GM19193 (cell line): ENCODE measurements around the gene OR2A5.

Experiments used
- POLR2A ChIP-seq: IDR thresholded peaks from 4 replicates; pipeline ENCODE4 v1.6.1; 2011; ENCODE audit not compliant: insufficient read depth, insufficient read length; ENCODE audit errors: extremely low read depth

Gene OR2A5, protein sequence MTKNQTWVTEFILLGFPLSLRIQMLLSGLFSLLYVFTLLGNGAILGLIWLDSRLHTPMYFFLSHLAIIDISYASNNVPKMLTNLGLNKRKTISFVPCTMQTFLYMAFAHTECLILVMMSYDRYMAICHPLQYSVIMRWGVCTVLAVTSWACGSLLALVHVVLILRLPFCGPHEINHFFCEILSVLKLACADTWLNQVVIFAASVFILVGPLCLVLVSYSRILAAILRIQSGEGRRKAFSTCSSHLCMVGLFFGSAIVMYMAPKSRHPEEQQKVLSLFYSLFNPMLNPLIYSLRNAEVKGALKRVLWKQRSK

DNA sequence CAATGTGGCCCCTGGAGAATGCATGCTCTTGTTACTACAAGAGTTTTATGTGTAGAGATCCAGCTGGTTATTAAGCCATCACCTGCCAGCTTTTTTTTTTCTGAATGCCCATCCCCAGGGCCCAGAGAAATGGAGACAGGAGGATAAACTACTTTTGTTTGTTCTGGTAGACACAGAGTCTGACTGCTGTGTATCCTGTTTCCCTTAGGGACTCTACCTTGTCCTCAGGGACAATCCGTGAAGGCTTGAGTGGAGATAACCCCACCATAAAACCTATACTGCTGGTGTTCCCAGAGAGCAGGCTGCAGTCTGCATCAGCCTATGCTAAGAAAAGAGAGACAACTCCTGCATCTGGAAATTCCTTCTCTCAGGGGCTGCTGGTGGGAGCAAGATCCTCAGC lies at the start of gene OR2A5:
Gene OR2A5 (plus strand): TSS at position 301 of the 400 bp plus-strand sequence. CDS start 1,454 bp downstream, outside the sequence.
- no peak for TF ChIP-seq POLR2A

GRCh38 chr7:144000020-144000419 lies 48.7 kb upstream of the OR2A5 start, which contains the start of gene OR6B1:
OR6B1 (plus strand) TSS chr7:144000320; CDS start chr7:144003997, 3,677 bp downstream.
- no peak for TF ChIP-seq POLR2A

DNA sequence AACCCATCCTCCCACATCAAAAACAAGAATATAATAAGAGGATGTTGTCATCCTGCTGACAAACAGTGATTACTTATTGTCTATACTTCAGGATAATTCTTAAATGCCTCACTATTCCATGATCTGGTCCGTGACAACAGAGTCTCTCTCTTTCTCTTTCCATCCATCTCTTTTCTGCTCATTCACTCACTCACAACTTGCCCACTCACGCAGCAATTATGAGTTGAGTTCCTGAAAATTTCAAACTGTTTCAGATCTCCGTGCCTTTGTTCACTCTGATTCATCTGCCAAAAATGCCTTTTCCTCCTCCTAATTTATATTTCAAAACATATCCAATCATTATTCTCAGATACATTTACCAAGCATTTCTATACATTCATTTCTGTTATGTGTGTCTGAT lies 47.2 kb upstream of the OR2A5 start:
- no peak for TF ChIP-seq POLR2A

GRCh38 chr7:144004703-144005102 lies 44.0 kb upstream of the OR2A5 start:
- TF ChIP-seq POLR2A, result no peak

DNA sequence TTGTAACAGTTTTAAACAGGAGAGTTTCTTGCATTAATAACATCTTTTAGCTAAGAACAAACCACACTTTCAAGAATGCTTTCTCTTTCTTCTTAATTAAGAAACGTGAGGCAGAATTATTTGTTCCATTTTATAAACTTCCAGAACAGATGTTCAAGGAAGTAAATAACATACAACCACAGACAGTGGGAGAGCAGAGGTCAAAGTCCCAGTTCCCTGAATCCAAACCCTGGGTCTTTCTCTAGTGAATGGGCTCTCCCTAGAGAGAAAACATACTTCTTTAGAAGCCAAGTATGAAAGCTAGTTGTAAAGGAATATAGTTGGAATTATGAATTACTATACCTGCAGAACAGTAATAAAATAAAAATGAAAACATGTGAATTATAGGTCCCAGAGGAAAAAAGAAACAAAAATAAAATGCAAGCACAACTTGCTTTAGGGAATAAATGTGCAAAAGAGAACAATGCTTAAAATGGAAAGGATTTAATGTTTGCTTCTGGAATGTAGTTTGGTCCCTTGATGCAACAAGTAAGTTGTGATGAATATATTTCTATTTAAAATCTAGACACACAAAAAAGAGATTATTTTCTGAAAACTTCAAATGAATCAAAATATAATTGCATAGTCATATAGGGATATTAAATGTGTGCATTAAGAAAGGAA lies 42.6 kb upstream of the OR2A5 start:
- no peak for TF ChIP-seq POLR2A

DNA sequence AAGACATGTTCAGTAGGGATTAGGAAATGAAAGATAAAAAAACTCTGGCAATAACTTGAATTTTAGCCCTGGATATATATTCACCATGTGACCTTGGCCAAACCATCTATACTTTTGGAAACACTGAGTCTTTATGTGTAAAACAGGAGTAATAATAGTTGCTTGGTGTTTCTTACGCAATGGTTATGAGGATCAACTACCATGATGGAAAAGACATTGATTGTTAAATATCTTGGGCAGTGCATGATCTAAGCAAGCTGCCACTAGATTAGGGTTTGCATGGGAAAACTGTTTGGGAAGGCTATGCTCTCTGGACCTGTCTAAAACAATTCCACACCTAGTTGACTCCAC lies 42.1 kb upstream of the OR2A5 start:
- TF ChIP-seq POLR2A, result no peak

GRCh38 chr7:144009361-144009760 lies 39.4 kb upstream of the OR2A5 start:
- no peak for TF ChIP-seq POLR2A

DNA sequence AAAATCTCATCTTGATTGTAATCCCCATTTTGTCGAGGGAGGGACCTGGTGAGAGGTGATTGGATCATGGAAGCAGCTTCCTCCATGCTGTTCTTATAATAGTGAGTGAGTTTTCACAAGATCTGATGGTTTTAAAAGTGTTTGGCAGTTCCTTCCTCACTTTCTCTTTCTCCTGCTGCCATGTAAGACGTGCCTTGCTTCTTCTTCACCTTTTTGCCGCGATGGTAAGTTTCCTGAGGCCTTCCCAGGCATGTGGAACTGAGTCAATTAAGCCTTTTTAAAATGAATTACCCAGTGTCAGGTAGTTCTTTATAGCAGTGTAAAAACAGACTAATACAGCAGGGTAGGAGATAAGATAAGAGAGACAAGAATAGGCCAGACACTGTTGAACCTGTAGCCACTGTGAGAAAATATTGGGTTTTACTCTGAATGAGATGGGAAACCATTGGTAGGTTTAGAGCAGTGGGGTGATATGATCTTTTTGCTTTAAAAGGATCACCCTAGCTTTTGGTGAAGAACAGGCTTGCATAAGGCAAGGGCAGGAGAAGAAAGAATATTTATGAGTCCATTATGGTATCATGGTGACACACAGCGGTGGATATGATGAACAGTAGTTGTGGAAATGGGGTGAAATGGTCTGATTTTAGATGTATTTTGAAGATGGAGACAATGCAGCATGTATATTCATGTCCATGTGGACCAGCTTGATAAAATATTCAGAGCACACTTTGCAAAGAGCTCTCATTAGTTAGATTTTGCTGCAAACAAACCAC lies 37.1 kb upstream of the OR2A5 start:
- no peak for TF ChIP-seq POLR2A

- TF ChIP-seq POLR2A, result no peak
Measured at GRCh38 chr7:144018065-144018464, 30.7 kb upstream of the OR2A5 start.

DNA sequence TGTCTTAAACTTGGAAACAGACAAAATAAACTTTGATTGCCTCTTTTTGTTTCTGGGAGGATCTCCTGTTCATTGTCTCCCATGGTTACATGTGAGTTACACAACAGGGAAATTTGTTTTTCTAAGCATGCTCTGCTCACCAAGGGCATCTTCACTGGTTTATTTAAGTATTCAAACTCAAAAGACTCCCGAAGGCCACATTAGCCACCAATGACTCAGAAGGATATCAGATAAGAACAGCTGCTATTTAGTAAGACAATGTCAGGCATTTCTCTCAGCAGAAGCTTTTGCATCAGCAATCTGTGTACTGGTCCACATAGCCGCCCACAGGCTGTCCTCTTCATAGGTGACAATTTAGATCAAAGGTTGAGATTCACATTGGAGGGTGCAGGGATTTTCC lies 29.3 kb upstream of the OR2A5 start:
- no peak for TF ChIP-seq POLR2A

DNA sequence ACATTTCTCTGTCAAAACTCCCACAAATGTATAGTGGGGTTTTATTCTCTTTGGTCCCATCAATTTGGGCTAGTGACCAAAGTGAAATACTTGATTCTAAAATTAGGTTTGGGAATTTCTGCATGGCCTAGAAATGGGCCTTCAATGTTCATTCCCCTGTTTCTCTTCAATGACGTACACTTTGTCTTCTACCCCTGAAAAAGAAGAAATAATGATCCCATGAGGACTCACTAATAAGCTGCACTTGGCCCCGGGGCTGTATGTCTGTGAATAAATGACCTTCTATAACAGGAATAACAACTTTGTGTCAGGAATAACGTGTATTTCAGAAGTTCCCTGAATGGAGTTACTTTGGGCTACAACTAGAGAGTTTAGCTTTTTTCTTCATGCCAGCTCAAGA lies 28.4 kb upstream of the OR2A5 start:
- no peak for TF ChIP-seq POLR2A

GRCh38 chr7:144022169-144022568 lies 26.6 kb upstream of the OR2A5 start:
- no peak for TF ChIP-seq POLR2A

DNA sequence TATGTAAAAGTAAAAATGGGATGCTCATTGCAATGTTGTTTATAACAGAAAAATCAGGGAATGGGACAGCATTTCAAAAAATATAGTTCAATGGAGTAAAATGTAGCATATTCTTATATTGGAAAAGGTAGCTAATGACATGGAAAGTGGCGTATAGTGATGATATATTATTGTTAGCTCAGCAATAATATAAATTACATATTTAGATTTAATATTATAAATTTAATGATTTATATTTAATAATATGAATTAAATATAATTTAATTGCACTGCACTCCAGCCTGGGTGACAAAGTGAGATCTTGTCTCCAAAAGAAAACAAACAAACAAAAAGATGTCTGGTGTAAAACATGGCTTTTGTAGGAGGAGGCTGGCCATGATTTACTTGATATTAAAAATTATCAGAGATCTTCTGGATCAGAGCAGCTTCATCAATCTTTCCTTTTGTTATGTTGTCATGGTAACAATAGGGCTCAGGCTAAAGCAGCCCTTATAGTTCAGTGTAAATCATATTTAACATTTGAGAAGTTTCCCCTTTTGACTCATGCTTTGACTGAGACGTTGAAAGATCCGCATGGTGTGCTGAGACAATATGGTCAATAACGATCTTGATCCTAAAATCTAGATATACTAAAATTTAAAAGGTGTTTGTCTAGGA lies 25.4 kb upstream of the OR2A5 start:
- TF ChIP-seq POLR2A, result no peak

DNA sequence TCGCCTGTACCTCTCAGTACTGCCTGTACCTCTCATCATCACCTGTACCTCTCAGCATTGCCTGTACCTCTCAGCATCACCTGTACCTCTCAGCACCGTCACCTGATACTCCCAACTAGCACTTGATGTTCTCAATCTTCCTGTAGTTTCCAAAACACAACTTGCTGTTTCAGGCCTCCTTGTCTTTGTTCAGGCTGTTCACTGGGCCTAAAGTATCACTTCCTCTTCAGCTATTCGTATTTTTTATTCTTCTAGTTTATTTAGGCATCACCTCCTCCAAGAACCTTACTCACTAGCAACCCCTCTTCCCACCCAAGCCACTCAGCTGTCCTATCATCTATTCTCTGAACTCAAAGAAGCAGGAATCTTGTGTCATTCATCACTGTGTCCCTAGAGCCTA lies 24.5 kb upstream of the OR2A5 start:
- TF ChIP-seq POLR2A, result no peak
